Activated CD4-positive, alpha-beta T cell treated with anti-CD3 and anti-CD28 coated beads for 36 hours (primary cell): ENCODE measurements around the gene RYR2. TPM values are rescaled to one million over a fixed set of nuclear protein-coding genes. Genes with fewer than 3 reads are reported as not detected.

Experiments used
- ATAC-seq: fragments of 200-7000 bp; cut with Tn5 transposase; one replicate; pipeline ENCODE4 v1.10.0; 2021; ENCODE audit warnings: mild to moderate bottlenecking, moderate library complexity
- CTCF ChIA-PET: fragments of 350-600 bp; sonication (Branson Sonifier 250); formaldehyde crosslinking; loops from one replicate; lab custom pipeline; 2021; ENCODE audit warnings: antibody characterized with exemption; lab: Charles Lee
- POLR2A ChIA-PET: fragments of 350-600 bp; sonication (Branson Sonifier 250); formaldehyde crosslinking; loops from one replicate; lab custom pipeline; 2021; ENCODE audit warnings: antibody characterized with exemption, inconsistent platforms; lab: Charles Lee
- DNase-seq: peaks from one replicate; pipeline ENCODE4 v3.0.0-alpha.2; 2020
- H3K27ac Mint-ChIP-seq: one replicate; pipeline ENCODE4 v1.8.0; 2021; ENCODE audit warnings: mixed read lengths
- H3K27me3 Mint-ChIP-seq: one replicate; pipeline ENCODE4 v1.8.0; 2021; ENCODE audit warnings: mixed read lengths
- H3K36me3 Mint-ChIP-seq: one replicate; pipeline ENCODE4 v1.8.0; 2021; ENCODE audit warnings: low read depth, mixed read lengths
- H3K4me1 Mint-ChIP-seq: one replicate; pipeline ENCODE4 v1.8.0; 2021; ENCODE audit warnings: mixed read lengths
- H3K4me3 Mint-ChIP-seq: one replicate; pipeline ENCODE4 v1.8.0; 2021; ENCODE audit warnings: mild to moderate bottlenecking, moderate library complexity, mixed read lengths
- H3K9me3 Mint-ChIP-seq: one replicate; pipeline ENCODE4 v1.8.0; 2021; ENCODE audit warnings: low read depth, mixed read lengths
- intact Hi-C, 2 experiments: fragments of 100-400 bp; cut with DNase I in 1 of 2; cut with micrococcal nuclease in 1 of 2; formaldehyde crosslinking; loops; one replicate each; pipeline versions ENCODE4 v1.14.2 to v1.15.1; 2022 to 2024; cut with DNase I, micrococcal nuclease
- total RNA-seq, 2 experiments: library from RNA; stranded (reverse); gene quantifications; one replicate each; pipeline ENCODE4 v1.2.3, GENCODE V29; 2021

RYR2 gene
- total RNA-seq, 2 experiments from 2014 or later: 0.04 to 0.05 TPM

DNA sequence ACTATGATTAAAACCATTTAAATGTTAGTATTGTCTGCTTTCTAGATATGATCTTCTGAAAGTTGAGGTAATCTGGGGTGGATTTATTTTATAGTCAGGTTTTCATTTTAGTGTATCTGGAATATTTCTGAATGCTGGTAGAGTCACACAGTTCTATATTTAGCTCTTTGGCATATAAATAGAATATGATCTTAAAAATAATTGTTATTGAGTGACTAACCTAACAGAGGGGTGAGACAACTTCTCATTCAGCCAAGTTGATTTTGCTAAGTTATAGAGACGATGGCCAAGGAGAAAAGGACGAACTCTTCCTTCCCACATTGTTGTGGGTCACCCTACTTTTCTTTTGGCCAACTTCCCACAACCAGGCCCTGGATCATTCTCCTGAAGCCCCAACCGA is 30.6 kb upstream of the RYR2 start:
- POLR2A ChIA-PET: no interaction called here
- no peaks in the 10 kb centered on the region for H3K27me3 Mint-ChIP-seq
- no peaks in the 10 kb centered on the region for H3K9me3 Mint-ChIP-seq
- no peak overlapping the region for H3K27ac Mint-ChIP-seq
- intact Hi-C loops: no loop called here
- H3K4me3 Mint-ChIP-seq: no peak overlapping the region
- no peaks in the 10 kb centered on the region for H3K4me1 Mint-ChIP-seq
- no peak for DNase-seq
- no peaks in the 10 kb centered on the region for H3K36me3 Mint-ChIP-seq
- CTCF ChIA-PET: no interaction called here
- no peak for ATAC-seq

DNA sequence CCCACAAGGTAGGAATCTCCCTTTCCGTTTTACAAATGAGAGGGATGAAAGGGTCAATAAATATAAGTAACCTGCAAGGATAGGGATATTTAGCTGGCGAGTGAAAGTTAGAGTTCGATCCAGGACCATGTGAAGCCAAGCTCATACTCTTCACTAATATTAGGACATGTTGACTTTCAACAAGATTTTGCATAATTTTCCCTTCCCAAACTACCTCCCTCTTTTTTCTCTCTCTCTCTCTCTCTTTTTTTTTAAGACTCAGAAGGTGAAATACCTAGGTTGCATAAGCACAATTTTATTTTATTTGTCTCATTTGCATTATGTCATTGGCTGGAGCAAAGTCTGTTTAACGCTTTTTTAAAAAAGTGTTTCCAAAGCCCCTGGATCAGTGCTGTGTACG is 29.6 kb upstream of the RYR2 start:
- ATAC-seq: no peak
- ChIA-PET POLR2A (no interaction called here), CTCF (no interaction called here)
- Mint-ChIP-seq H3K27ac (no peak overlapping the region), H3K9me3 (no peaks in the 10 kb centered on the region), H3K4me3 (no peak overlapping the region), H3K36me3 (no peaks in the 10 kb centered on the region), H3K27me3 (peaks cover 3% of the 10 kb centered on the region), H3K4me1 (no peaks in the 10 kb centered on the region)
- intact Hi-C loops: no loop called here
- DNase-seq: no peak

DNA sequence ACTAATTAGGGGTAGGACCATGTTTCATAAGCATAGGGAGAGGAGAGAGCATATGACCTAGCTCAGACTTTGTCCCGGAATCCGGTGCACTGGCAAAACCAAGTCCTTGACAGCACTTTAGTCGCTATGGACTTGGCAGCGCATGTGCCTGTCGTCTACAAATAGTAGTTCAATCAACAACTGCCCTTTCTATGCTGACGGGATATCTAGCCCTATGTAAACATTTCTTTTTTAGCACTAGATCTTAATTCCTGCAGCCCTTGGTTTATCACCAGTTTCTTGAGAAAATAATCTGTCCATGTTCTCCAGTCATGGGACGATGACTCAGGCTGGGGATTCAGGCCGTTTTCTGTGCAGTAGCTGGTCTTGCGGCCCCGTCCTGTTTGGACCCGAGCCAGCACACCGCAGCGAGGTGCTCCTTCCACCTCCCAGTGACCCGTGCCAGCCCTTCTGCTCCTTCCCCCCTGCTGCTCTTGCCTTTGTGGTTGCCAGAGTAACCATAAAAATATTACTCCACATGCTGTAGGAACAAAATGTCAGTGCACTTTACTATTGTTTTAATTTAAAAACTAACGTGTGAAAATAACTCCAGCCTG is 29.1 kb upstream of the RYR2 start:
- Mint-ChIP-seq H3K4me3 (no peak overlapping the region), H3K27me3 (peaks cover 3% of the 10 kb centered on the region), H3K9me3 (no peaks in the 10 kb centered on the region), H3K27ac (no peak overlapping the region), H3K36me3 (no peaks in the 10 kb centered on the region), H3K4me1 (no peaks in the 10 kb centered on the region)
- intact Hi-C loops: no loop called here
- CTCF ChIA-PET: no interaction called here
- ATAC-seq (no peak), DNase-seq (no peak)
- POLR2A ChIA-PET: no interaction called here

DNA sequence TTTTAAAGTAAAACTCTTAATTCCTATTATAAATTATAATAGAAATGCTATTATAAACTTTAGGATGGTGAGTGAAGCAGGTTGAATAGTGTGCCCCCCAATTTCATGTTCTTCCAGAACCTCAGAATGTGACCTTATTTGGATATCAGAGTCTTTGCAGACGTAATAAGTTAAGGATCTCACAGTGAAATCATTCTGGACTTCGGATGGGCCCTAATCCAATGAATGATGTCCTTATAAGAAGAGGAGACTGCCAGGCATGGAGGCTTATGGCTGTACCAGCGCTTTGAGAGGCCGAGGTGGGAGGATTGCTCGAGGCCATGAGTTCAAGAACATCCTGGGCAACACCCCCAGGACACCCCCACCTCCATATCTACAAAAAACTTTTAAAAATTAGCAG is 28.4 kb upstream of the RYR2 start:
- ATAC-seq (no peak), DNase-seq (no peak)
- CTCF ChIA-PET: no interaction called here
- POLR2A ChIA-PET: no interaction called here
- intact Hi-C loops: no loop called here
- Mint-ChIP-seq H3K27ac (no peak overlapping the region), H3K27me3 (peaks cover 6% of the 10 kb centered on the region), H3K9me3 (no peaks in the 10 kb centered on the region), H3K4me3 (no peak overlapping the region), H3K4me1 (no peaks in the 10 kb centered on the region), H3K36me3 (no peaks in the 10 kb centered on the region)

DNA sequence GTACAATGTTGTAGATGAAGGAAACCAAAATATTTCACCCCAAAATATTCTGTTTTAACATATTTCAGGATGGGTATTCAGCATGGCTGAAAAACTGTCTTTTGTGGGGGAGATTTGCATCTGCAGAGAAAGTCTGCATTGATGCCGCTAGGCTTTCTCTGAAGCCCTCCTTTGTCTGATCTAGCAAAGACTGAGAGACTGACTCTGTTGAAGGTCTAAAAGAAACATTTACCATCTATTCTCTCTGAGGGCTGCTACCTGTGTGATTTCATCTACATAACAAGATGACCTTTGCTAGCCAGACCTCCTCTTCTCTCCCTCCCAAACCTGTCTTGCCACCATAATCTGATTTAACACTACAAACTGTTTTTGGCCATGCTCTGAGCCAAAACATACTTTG is 25.4 kb upstream of the RYR2 start:
- H3K36me3 Mint-ChIP-seq: no peaks in the 10 kb centered on the region
- no peaks in the 10 kb centered on the region for H3K4me1 Mint-ChIP-seq
- no peaks in the 10 kb centered on the region for H3K9me3 Mint-ChIP-seq
- H3K27me3 Mint-ChIP-seq: peaks cover 6% of the 10 kb centered on the region
- POLR2A ChIA-PET: no interaction called here
- intact Hi-C loops: no loop called here
- ATAC-seq (no peak), DNase-seq (no peak)
- CTCF ChIA-PET: no interaction called here
- no peak overlapping the region for H3K4me3 Mint-ChIP-seq
- no peak overlapping the region for H3K27ac Mint-ChIP-seq

DNA sequence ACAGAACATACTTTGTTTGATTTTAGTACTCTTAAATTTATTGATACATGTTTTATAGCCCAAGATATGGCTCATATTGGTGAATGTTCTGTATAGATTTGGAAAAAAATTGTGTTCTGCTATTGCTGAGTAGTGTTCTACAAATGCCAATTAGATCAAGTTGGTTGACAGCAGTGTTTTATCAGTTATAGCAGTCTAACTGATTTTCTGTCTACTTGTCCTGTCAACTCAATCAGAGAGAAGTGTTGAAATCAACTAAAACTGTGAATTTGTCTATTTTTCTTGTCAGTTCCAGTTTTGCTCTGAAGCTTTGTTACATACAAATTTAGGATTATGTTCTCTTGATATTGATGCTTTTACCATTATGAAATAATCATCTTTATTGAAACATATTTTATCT is 23.1 kb upstream of the RYR2 start:
- peaks cover 6% of the 10 kb centered on the region for H3K27me3 Mint-ChIP-seq
- intact Hi-C loops: no loop called here
- no peak for DNase-seq
- H3K27ac Mint-ChIP-seq: no peak overlapping the region
- no peaks in the 10 kb centered on the region for H3K36me3 Mint-ChIP-seq
- ChIA-PET CTCF (no interaction called here), POLR2A (no interaction called here)
- no peak for ATAC-seq
- H3K4me3 Mint-ChIP-seq: no peak overlapping the region
- H3K9me3 Mint-ChIP-seq: no peaks in the 10 kb centered on the region
- H3K4me1 Mint-ChIP-seq: no peaks in the 10 kb centered on the region

DNA sequence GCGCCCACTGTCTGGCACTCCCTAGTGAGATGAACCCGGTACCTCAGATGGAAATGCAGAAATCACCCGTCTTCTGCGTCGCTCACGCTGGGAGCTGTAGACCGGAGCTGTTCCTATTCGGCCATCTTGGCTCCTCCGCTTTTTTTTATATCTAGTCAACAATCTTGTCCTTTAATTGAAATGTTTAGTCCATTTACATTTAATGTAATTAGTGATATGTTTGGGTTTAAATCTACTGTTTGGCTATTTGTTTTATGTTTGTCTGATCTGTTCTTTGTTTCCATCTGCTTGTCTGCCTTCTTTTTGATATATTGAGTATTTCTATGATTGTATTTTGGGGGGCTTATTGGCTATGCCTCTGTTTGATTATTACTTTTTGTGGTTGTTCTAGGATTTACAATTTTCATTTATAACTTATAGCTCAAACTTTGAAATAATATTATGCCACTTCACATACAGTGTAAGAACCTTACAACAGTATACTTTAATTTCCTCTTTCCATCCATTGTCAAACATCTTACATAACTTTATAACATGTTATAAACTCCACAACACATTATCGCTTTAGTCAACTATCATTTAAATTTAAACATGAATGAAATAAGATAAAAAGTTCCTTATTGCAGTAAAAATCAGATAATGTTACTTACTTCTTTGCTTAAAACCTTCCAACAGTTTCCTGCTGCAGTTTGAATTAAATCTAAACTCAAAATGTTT is 16.5 kb upstream of the RYR2 start:
- no peak for ATAC-seq
- Mint-ChIP-seq H3K27ac (no peak overlapping the region), H3K36me3 (peaks cover 2% of the 10 kb centered on the region), H3K4me1 (no peaks in the 10 kb centered on the region), H3K9me3 (peaks cover 4% of the 10 kb centered on the region), H3K4me3 (no peak overlapping the region), H3K27me3 (peaks cover 7% of the 10 kb centered on the region)
- ChIA-PET CTCF (no interaction called here), POLR2A (no interaction called here)
- intact Hi-C loops: no loop called here
- no peak for DNase-seq

DNA sequence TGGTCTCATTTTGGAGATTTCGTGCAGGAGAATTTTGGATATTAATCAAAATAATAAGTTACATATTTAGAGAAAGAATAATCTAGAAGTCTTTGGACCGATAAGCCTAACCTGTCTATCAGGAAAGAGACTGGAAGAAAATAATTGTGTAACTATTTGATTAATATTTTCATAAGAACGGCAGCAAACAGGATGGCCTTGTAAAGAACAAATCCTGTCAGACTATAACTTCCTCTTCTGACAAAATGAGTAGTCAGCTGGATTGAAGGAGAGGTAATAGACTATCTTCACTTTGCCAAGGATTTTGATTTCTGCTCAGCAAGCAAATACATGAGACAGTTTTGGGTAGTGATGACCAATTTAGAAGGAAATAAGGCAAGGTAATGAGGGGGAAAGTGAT is 12.7 kb upstream of the RYR2 start:
- CTCF ChIA-PET: no interaction called here
- POLR2A ChIA-PET: no interaction called here
- Mint-ChIP-seq H3K27me3 (peaks cover 12% of the 10 kb centered on the region), H3K36me3 (peaks cover 2% of the 10 kb centered on the region), H3K4me1 (no peaks in the 10 kb centered on the region), H3K9me3 (peaks cover 4% of the 10 kb centered on the region), H3K27ac (no peak overlapping the region), H3K4me3 (no peak overlapping the region)
- intact Hi-C loops: no loop called here
- no peak for DNase-seq
- no peak for ATAC-seq

DNA sequence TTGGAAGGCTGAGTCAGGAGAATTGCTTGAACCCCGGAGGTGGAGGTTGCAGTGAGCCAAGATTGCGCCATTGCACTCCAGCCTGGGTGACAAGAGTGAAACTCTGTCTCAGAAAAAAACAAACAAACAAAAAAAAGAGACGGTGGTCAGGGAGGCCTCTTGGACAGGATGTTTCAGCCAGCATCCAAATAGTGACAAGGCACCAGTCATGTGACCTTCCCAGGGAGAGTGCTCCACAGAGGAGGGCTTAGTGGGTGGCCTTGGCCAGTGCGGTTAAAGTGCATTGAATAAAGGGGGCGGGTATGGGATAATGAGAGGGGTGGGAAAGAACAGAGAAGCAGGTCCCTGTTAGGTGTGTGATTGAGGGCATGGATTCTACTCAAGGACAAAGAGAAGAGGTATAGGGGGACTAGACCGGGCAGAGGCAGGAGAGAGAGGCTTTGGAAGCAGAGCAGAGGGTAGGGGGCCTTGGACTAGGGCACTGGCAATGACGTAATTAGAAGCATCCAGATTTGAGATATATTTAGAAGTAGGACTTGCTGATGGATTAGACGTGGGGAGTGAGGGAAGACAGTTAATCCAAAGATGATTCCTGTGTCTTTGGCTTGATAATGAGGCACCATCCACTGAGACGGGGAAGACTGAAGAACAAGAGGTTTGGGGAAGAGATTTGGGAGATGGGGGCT is 12.0 kb upstream of the RYR2 start:
- Mint-ChIP-seq H3K4me3 (no peak overlapping the region), H3K27me3 (peaks cover 15% of the 10 kb centered on the region), H3K36me3 (peaks cover 2% of the 10 kb centered on the region), H3K4me1 (no peaks in the 10 kb centered on the region), H3K9me3 (peaks cover 4% of the 10 kb centered on the region), H3K27ac (no peak overlapping the region)
- ChIA-PET CTCF (no interaction called here), POLR2A (no interaction called here)
- intact Hi-C loops: no loop called here
- no peak for DNase-seq
- ATAC-seq: no peak

DNA sequence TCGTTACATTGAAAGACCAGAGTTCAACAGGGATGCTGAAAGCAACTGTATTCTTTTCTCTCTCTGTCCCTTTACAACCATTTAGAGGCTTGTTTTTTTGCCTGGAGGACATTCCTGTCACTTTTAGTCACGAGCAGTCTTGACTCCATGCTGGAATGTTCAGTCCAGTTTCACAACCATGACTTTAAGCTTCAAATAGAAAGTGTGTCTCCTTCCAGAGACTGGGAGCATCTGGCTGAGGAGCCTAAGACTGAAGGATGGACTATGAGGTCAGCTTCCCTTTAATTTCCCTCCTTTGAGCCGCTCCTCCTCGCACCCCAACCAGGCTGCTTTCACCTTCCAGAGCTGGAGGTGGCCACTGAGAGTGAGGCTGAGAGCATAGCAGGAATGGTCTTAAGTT is 10.5 kb upstream of the RYR2 start:
- CTCF ChIA-PET: no interaction called here
- H3K9me3 Mint-ChIP-seq: no peaks in the 10 kb centered on the region
- no peak overlapping the region for H3K27ac Mint-ChIP-seq
- POLR2A ChIA-PET: no interaction called here
- intact Hi-C loops: no loop called here
- H3K4me3 Mint-ChIP-seq: no peak overlapping the region
- H3K27me3 Mint-ChIP-seq: peaks cover 15% of the 10 kb centered on the region
- DNase-seq (no peak), ATAC-seq (no peak)
- no peaks in the 10 kb centered on the region for H3K4me1 Mint-ChIP-seq
- no peaks in the 10 kb centered on the region for H3K36me3 Mint-ChIP-seq

DNA sequence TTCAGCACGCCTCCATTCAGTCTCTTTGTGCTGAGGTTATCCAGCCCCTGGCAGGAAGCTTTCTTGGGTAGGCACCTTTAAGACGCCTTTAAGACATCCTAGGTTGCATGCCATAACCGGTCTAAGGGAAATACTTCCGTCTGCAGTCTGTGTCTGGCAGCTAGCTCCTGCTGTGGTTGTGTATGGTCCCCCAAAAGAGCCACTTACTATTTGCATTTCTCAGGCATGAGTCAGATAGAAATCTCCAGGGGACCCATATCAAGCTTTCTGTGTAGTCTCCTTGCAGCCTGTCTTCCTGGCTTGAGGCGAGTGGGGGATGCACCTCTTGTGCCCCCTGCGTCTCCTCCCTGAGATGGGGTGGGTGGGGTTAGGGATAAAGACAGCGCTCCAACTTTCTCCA is 10.0 kb upstream of the RYR2 start:
- no peaks in the 10 kb centered on the region for H3K36me3 Mint-ChIP-seq
- H3K9me3 Mint-ChIP-seq: no peaks in the 10 kb centered on the region
- H3K27ac Mint-ChIP-seq: no peak overlapping the region
- peaks cover 15% of the 10 kb centered on the region for H3K27me3 Mint-ChIP-seq
- ATAC-seq (no peak), DNase-seq (no peak)
- intact Hi-C loops: no loop called here
- H3K4me3 Mint-ChIP-seq: no peak overlapping the region
- ChIA-PET CTCF (no interaction called here), POLR2A (no interaction called here)
- no peaks in the 10 kb centered on the region for H3K4me1 Mint-ChIP-seq

DNA sequence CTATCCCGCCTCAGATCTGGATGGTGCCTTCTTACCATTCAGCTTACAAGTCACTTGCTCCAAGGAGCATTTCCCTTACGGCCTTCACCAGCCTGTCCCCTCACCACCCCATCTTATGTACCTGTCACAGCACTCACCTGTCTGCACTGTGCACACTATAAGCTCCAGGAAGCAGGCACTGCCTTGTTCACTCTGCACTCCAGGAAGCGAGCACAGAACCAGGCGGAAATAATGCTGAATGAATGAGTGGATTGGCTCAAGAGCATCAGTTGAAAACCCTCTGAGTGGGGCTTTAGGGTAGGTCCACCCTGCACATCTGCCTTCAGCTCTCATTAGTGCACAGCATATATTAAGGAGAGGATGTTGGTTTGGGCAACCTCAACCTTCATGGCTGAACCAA is 8.9 kb upstream of the RYR2 start:
- intact Hi-C loops: no loop called here
- no peak for DNase-seq

More for the DNA sequence above, 8.9 kb upstream of the RYR2 start:
- POLR2A ChIA-PET: no interaction called here
- H3K36me3 Mint-ChIP-seq: no peaks in the 10 kb centered on the region
- H3K4me1 Mint-ChIP-seq: no peaks in the 10 kb centered on the region
- no peaks in the 10 kb centered on the region for H3K9me3 Mint-ChIP-seq
- peaks cover 13% of the 10 kb centered on the region for H3K27me3 Mint-ChIP-seq
- no peak overlapping the region for H3K4me3 Mint-ChIP-seq
- CTCF ChIA-PET: no interaction called here
- no peak for ATAC-seq
- H3K27ac Mint-ChIP-seq: no peak overlapping the region
